Measurements from ENCODE around the gene CDH10. TPM values are rescaled to one million over a fixed set of nuclear protein-coding genes. Genes with fewer than 3 reads are reported as not detected.

The CDH10 gene
- total RNA-seq, 4 donors from 2014 or later: 0.09 TPM; not detected in 3

DNA sequence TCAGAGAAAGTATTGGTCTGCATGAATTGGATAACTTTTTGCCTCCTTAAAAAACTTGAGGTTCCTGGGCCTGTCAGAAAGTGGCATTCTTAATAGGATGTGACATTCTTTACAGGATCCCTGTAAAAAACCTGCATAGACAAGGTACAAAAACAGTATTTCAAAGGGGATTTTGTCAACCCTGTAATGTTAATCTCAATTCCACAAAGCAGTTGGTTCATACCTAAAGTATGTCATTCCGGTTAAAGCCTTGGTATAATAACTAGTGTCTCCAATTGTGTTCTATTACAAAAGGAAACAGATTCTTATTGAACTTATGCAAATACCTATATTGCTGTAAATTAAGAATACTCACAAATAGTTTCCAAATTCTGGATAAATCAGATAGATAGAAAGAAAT lies 169.7 kb downstream of the CDH10 start:
- no peak for DNase-seq
- no peak for TF ChIP-seq POLR2A (IDR thresholded peaks at IDR 0.05)
- TF ChIP-seq, protein P1, sequence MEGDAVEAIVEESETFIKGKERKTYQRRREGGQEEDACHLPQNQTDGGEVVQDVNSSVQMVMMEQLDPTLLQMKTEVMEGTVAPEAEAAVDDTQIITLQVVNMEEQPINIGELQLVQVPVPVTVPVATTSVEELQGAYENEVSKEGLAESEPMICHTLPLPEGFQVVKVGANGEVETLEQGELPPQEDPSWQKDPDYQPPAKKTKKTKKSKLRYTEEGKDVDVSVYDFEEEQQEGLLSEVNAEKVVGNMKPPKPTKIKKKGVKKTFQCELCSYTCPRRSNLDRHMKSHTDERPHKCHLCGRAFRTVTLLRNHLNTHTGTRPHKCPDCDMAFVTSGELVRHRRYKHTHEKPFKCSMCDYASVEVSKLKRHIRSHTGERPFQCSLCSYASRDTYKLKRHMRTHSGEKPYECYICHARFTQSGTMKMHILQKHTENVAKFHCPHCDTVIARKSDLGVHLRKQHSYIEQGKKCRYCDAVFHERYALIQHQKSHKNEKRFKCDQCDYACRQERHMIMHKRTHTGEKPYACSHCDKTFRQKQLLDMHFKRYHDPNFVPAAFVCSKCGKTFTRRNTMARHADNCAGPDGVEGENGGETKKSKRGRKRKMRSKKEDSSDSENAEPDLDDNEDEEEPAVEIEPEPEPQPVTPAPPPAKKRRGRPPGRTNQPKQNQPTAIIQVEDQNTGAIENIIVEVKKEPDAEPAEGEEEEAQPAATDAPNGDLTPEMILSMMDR (IDR thresholded peaks at IDR 0.05): no peak
- 72 to 88% methylated on average over 1 of the region's 1 CpG for WGBS, 2 donors
- H3K27ac ChIP-seq: no peak overlapping the region
- H3K9me3 ChIP-seq: peaks cover 0 to 16% (median 3%) of the 10 kb centered on the region in 3 donors
- no peaks in the 10 kb centered on the region for H3K36me3 ChIP-seq
- no peak overlapping the region for H3K4me3 ChIP-seq
- intact Hi-C loops (cut with DNase I): no loop called here
- no peaks in the 10 kb centered on the region for H3K4me1 ChIP-seq
- no peaks in the 10 kb centered on the region for H3K27me3 ChIP-seq

DNA sequence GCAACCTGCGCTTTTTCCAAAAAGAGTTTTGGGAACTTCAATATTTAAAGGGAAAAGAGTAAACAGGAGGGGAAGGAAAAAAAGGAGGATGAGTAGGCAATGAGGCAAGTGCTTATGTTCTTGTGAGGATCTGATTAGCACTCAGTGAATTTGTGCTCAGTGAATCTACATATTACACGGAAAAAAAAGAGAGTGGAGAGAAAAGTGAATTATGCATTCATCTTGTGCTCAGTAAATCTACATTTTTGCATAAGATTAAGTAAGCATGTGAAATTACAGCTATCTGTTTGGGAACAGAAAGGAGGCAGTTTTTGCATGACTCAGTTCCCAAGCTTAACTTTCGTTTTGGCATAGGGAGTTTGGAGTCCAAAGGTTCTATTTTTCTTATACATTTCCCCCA lies 170.1 kb downstream of the CDH10 start:
- Histone ChIP-seq H3K27ac (no peak overlapping the region), H3K27me3 (no peaks in the 10 kb centered on the region), H3K4me3 (no peak overlapping the region), H3K36me3 (no peaks in the 10 kb centered on the region), H3K9me3 (peaks cover 0 to 13% (median 0%) of the 10 kb centered on the region in 3 donors), H3K4me1 (no peaks in the 10 kb centered on the region)
- no peak for DNase-seq
- TF ChIP-seq POLR2A (IDR thresholded peaks at IDR 0.05): no peak
- TF ChIP-seq, protein P1 (IDR thresholded peaks at IDR 0.05): no peak
- WGBS, 2 donors: 66 to 68% methylated on average over 3 of the region's 3 CpGs
- intact Hi-C loops (cut with DNase I): no loop called here

DNA sequence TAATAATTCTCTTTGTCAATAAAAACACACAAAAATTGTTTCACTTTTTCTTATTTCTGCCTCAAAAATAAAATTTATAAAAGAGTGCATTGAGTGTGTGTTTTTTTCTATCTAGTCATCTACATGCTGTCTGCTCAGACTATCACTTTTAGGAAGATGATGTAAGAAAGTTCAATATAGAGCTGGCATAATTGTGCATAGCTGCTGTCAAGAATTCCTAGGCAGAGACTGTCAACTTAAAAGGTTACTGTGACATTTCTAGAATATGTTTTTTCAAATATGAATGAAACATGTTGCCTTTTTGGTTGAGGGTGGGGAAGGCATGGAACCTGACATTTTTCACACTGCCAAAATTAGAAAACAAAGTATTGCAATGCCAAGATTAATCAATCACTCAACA lies 172.3 kb downstream of the CDH10 start:
- Histone ChIP-seq H3K27me3 (no peaks in the 10 kb centered on the region), H3K9me3 (no peaks in the 10 kb centered on the region), H3K36me3 (no peaks in the 10 kb centered on the region), H3K4me1 (no peaks in the 10 kb centered on the region), H3K27ac (no peak overlapping the region), H3K4me3 (no peak overlapping the region)
- no peak for DNase-seq
- TF ChIP-seq, protein P1 (IDR thresholded peaks at IDR 0.05): no peak
- intact Hi-C loops (cut with DNase I): no loop called here

DNA sequence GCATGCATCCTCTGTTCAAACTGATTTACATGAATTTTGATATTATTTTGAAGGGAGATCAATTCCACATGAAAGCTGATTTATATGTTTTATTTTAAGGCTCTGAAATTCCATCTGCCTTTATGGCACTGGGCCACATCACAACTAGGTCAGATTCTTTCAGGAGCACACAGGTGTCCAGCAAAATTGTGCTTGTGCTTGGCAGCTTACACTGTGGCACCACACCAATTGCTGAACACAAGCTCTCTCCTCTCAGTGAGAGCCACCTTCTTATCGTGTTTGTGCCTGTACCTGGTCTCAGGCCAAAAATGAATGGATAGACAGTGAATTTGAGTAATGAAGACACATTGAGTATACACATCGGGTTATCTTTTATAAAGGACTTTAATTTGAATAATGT lies 200.4 kb downstream of the CDH10 start:
- Histone ChIP-seq H3K9me3 (no peaks in the 10 kb centered on the region), H3K4me1 (no peaks in the 10 kb centered on the region), H3K36me3 (no peaks in the 10 kb centered on the region), H3K27ac (no peak overlapping the region), H3K4me3 (no peak overlapping the region), H3K27me3 (no peaks in the 10 kb centered on the region)
- intact Hi-C loops (cut with DNase I): no loop called here
- 45 to 54% methylated on average over 2 of the region's 2 CpGs for WGBS, 2 donors
- TF ChIP-seq, protein P1 (IDR thresholded peaks at IDR 0.05): no peak
- TF ChIP-seq POLR2A (IDR thresholded peaks at IDR 0.05): no peak
- no peak for DNase-seq

DNA sequence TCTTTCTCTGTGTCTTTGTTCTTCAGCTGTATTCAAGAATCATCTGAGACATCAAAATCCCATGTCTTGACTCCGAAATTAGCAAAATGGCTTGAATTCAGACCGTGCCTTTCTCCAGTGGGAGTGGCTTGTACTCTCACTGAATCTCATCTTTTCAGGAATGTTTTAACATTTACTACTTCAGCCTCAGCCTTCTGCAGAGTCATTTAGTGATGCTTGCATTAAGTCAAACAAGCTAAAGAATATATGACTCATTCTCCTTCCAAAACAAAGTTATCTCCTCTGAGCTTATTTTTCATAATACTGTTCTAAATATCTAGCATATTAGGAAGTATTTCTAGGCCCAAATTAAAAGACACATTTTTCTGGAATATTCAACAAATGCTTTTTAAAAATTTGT lies 205.3 kb downstream of the CDH10 start:
- no peak overlapping the region for H3K27ac ChIP-seq
- H3K9me3 ChIP-seq: no peaks in the 10 kb centered on the region
- DNase-seq: no peak
- H3K27me3 ChIP-seq: no peaks in the 10 kb centered on the region
- intact Hi-C loops (cut with DNase I): no loop called here
- no peaks in the 10 kb centered on the region for H3K4me1 ChIP-seq
- 53 to 56% methylated on average over 2 of the region's 2 CpGs for WGBS, 2 donors
- no peaks in the 10 kb centered on the region for H3K36me3 ChIP-seq
- H3K4me3 ChIP-seq: no peak overlapping the region
- TF ChIP-seq, protein P1 (IDR thresholded peaks at IDR 0.05): no peak
- TF ChIP-seq POLR2A (IDR thresholded peaks at IDR 0.05): no peak

Small RNA genes within 50 kb of the gene (small RNA-seq; reads per million reads assigned to genes)
- gene AC091885.1 (0 reads per million in 4 donors), gene RF00017 (0 reads per million in 4 donors)
